ENCODE results near the gene SLC39A11. TPM values are rescaled to one million over a fixed set of nuclear protein-coding genes. Genes with fewer than 3 reads are reported as not detected.
A peak's percentile ranks its signal among the peaks of the same experiment; 100 is the strongest.
"Not testable (repeated sequence)": the region's sequence is repeated elsewhere in the genome, so short reads cannot be mapped to it uniquely, and the experiment has no call there.

Gene SLC39A11
- total RNA-seq, 1 experiment from 2014 or later: 15.2 TPM

GRCh38 chr17:73132085-73132492 lies 39.6 kb upstream of the SLC39A11 start:
- Mint-ChIP-seq H3K27ac (peak overlapping the region in 1 of 3 experiments; percentile 11; a peak in 1 of 7 replicates), H3K4me1 (peaks cover 17 to 26% of the 10 kb centered on the region in 2 experiments), H3K36me3 (ENCODE audit: insufficient read depth in 1 of 3, low read depth in 3 of 3) (no peaks in the 10 kb centered on the region), H3K27me3 (ENCODE audit: low read depth) (peaks cover 4% of the 10 kb centered on the region; the same call in 1 of the 2 replicates), H3K9me3 (no peaks in the 10 kb centered on the region), H3K4me3 (peak overlapping the region in 1 of 2 experiments; percentile 58; a peak in 2 of 5 replicates)
- no peaks in the 10 kb centered on the region for H3K27me3 ChIP-seq (ENCODE audit: insufficient read depth, low read length)
- H4K20me1 ChIP-seq (ENCODE audit: control insufficient read depth, insufficient read depth, insufficient read length): no peaks in the 10 kb centered on the region
- H3K9ac ChIP-seq (ENCODE audit: extremely low read depth, insufficient read length, low read length): no peak overlapping the region
- no peak overlapping the region for H2BK15ac ChIP-seq (ENCODE audit: low read depth, low read length)
- no peak for DNase-seq
- no peak overlapping the region for H2BK5ac ChIP-seq (ENCODE audit: insufficient read length, low read length)
- no peak overlapping the region for H3K4ac ChIP-seq (ENCODE audit: low read depth, low read length)
- no peak overlapping the region for H2AK5ac ChIP-seq (ENCODE audit: insufficient read length, low read length)
- H2AFZ ChIP-seq (ENCODE audit: low read length): no peak overlapping the region
- no peak overlapping the region for H3K23ac ChIP-seq (ENCODE audit: insufficient read length, low read depth, low read length)
- H4K5ac ChIP-seq (ENCODE audit: insufficient read length, low read depth, low read length): no peak overlapping the region
- no peak overlapping the region for H2BK20ac ChIP-seq (ENCODE audit: low read depth, low read length, poor library complexity, severe bottlenecking)
- H3K4me2 ChIP-seq (ENCODE audit: insufficient read depth, insufficient read length, low read length): no peak overlapping the region
- no peak for TF ChIP-seq CTCF (conservative IDR thresholded peaks at IDR 0.05)
- peaks cover 3% of the 10 kb centered on the region; the same call in 1 of the 2 replicates for H3K4me1 ChIP-seq (ENCODE audit: insufficient read depth, low read length)
- H3K56ac ChIP-seq (ENCODE audit: insufficient read length, low read depth, low read length): no peak overlapping the region
- no peak overlapping the region for H2BK12ac ChIP-seq (ENCODE audit: insufficient read length, low read depth, low read length)
- H3K79me1 ChIP-seq (ENCODE audit: insufficient read depth, low read depth, low read length, poor library complexity, severe bottlenecking): no peaks in the 10 kb centered on the region
- H2BK120ac ChIP-seq (ENCODE audit: low read depth, low read length, poor library complexity, severe bottlenecking): no peak overlapping the region
- no peak overlapping the region for H4K8ac ChIP-seq (replicated peaks; ENCODE audit: insufficient read length, low read depth, low read length)
- no peak overlapping the region for H3K27ac ChIP-seq (ENCODE audit: insufficient read length, low read depth, low read length)
- no peaks in the 10 kb centered on the region for H3K9me3 ChIP-seq (ENCODE audit: control insufficient read depth, low read depth, low read length)
- no peak overlapping the region for H3K18ac ChIP-seq (ENCODE audit: insufficient read length, low read depth, low read length)
- no CpG with 5 or more reads among the region's 12 CpGs for WGBS (ENCODE audit: extremely low coverage, insufficient read length, low lambda C conversion rate)
- H3K23me2 ChIP-seq (ENCODE audit: insufficient read length, low read depth, low read length, poor library complexity, severe bottlenecking): no peaks in the 10 kb centered on the region
- H3T11ph ChIP-seq (ENCODE audit: low read length): no peak overlapping the region
- H4K91ac ChIP-seq (ENCODE audit: insufficient read length, low read depth, low read length): no peak overlapping the region
- no peak overlapping the region for H3K14ac ChIP-seq (ENCODE audit: insufficient read depth, low read length)
- no peaks in the 10 kb centered on the region for H3K79me2 ChIP-seq (ENCODE audit: insufficient read depth, low read length)

- H3K14ac ChIP-seq (ENCODE audit: insufficient read depth, low read length); H4K5ac ChIP-seq (ENCODE audit: insufficient read length, low read depth, low read length); H3K79me2 ChIP-seq (ENCODE audit: insufficient read depth, low read length); H3K9me3 ChIP-seq (ENCODE audit: control insufficient read depth, low read depth, low read length); H3K27ac ChIP-seq (ENCODE audit: insufficient read length, low read depth, low read length); H4K8ac ChIP-seq (replicated peaks; ENCODE audit: insufficient read length, low read depth, low read length); H3K4me1 ChIP-seq (ENCODE audit: insufficient read depth, low read length); H3K18ac ChIP-seq (ENCODE audit: insufficient read length, low read depth, low read length); H3K27me3 ChIP-seq (ENCODE audit: insufficient read depth, low read length); H3K56ac ChIP-seq (ENCODE audit: insufficient read length, low read depth, low read length); H3K36me3 Mint-ChIP-seq (ENCODE audit: insufficient read depth in 1 of 3, low read depth in 3 of 3); H3K79me1 ChIP-seq (ENCODE audit: insufficient read depth, low read depth, low read length, poor library complexity, severe bottlenecking); DNase-seq; H3K9me3 Mint-ChIP-seq; H4K91ac ChIP-seq (ENCODE audit: insufficient read length, low read depth, low read length); H2BK5ac ChIP-seq (ENCODE audit: insufficient read length, low read length); H2AK5ac ChIP-seq (ENCODE audit: insufficient read length, low read length); H3K4ac ChIP-seq (ENCODE audit: low read depth, low read length); H3T11ph ChIP-seq (ENCODE audit: low read length); H3K9ac ChIP-seq (ENCODE audit: extremely low read depth, insufficient read length, low read length); H3K4me2 ChIP-seq (ENCODE audit: insufficient read depth, insufficient read length, low read length); H3K27ac Mint-ChIP-seq; H2BK12ac ChIP-seq (ENCODE audit: insufficient read length, low read depth, low read length); H4K20me1 ChIP-seq (ENCODE audit: control insufficient read depth, insufficient read depth, insufficient read length); H2BK15ac ChIP-seq (ENCODE audit: low read depth, low read length); H3K27me3 Mint-ChIP-seq (ENCODE audit: low read depth); H2AFZ ChIP-seq (ENCODE audit: low read length); H3K23ac ChIP-seq (ENCODE audit: insufficient read length, low read depth, low read length); H3K23me2 ChIP-seq (ENCODE audit: insufficient read length, low read depth, low read length, poor library complexity, severe bottlenecking); H2BK120ac ChIP-seq (ENCODE audit: low read depth, low read length, poor library complexity, severe bottlenecking); H2BK20ac ChIP-seq (ENCODE audit: low read depth, low read length, poor library complexity, severe bottlenecking): not testable (repeated sequence)
- whole genome bisulfite sequencing (ENCODE audit: extremely low coverage, insufficient read length, low lambda C conversion rate): no CpG with 5 or more reads among the region's 6 CpGs
- Mint-ChIP-seq H3K4me3 (peak overlapping the region in 1 of 2 experiments; percentile 9; a peak in 1 of 5 replicates), H3K4me1 (peaks cover 17 to 26% of the 10 kb centered on the region in 2 experiments)
Measured at GRCh38 chr17:73131439-73131838, 39.0 kb upstream of the SLC39A11 start.
